HG02840 (cell line): ENCODE measurements around the gene DCAF4L1.
A peak's percentile ranks its signal among the peaks of the same experiment; 100 is the strongest.

Experiments
- ATAC-seq: cut with Tn5 transposase; IDR thresholded peaks from one replicate; pipeline ENCODE4 v1.9.1; 2021; ENCODE audit warnings: mild to moderate bottlenecking, moderate library complexity, moderate number of reproducible peaks; ENCODE audit not compliant: unreplicated experiment, low FRiP score

Gene DCAF4L1

DNA sequence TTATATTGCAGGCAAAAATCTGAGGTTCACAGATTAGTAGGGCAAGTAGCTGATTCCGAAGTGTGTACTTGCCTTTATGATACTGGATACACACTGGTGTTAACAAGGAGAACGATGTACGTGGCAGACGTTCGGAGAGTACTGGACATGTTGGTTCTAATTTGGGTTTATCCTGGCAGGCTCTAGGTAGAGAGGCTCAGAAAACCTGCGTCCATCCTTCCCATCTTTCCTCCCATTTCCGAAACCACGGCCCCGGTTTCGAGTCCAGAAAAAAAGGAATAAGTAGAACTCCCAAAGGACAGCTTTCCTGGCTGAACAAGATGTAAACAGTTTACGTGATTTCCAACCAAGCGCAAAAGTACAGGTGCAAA, 8.4 kb downstream of the DCAF4L1 start:
- ATAC-seq = peak; percentile 4

GRCh38 chr4:41990365-41991111, 9.0 kb downstream of the DCAF4L1 start, which contains the start of gene SLC30A9:
Gene SLC30A9 (plus strand): TSS chr4:41990530. CDS start chr4:41990652, 122 bp downstream.
- ATAC-seq = peak; percentile 98

DNA sequence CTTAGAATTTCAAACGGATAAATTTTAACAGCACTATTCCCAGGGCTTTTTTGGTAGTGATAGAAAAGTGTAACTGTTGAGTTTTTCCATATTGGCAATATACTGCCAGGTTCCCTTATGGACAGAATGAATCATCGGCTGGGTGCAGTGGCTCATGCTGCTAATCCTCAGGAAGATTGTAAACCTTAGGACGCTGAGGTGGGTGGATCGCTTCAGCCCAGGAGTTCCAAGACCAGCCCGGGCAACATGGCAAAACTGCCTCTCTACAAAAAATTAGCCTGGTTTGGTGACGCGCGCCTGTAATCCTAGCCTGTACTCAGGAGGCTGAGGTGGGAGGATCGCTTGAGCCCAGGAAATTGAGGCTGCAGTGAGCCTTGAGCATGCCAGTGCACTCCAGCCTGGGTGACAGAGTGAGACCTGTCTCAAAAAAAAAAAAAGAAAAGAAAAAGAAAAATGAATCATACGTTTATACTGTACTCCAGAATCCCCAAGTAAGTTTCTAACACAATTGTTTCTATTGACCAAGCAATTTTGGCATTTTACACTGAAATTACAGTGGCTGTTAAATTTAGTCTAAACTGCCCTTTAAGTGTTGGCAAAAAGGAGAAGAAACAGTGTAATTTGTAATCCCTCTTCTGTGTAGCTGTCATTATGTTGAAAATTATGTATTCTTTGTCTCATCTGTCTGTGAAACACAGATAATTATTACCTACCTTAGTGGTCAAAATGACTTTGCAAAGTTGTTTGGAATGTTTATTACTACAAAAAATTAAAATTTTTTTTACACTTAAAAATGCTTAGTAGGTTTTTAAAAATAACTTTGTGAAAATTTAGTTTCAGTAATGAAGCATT, 10.6 kb downstream of the DCAF4L1 start:
- ATAC-seq = no peak

DNA sequence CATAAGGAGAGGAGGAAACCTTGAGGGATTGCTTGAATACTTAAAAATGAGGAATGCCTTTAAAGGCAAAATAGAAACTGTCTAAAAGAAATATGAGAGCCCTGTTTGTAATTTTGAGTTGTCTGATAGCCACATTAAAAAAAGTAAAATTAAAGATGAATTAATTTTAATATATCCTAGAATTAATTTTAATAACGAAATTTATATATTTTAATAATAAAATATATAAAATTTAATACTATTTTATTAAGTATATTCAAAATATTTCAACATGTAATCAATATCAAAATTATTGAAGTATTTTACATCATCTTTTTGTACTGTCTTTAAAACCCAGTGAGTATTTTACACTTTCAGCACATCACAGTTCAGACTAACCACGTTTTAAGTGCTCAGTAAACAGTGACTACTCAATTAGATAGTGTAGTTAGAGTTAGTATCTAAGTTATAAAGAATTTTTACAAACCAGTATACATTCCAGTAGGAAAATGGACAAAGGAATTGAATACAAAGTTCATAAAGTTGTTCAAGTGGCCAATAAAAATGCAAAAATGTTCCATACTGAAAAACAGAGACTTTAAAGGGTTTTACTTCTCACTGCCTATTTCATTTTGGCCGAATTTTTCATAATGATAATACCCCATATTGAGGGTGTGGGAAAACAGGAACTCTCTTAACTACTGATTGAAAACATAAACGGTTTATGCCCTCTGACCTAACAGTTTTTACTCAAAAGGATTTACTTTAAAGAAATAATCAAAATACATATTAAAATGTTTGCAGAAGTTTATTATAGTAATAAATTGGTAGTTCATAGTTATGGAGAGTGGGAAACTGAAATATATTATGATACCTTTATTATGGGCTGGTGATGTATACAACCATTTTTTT, 11.7 kb downstream of the DCAF4L1 start:
- no peak for ATAC-seq

DNA sequence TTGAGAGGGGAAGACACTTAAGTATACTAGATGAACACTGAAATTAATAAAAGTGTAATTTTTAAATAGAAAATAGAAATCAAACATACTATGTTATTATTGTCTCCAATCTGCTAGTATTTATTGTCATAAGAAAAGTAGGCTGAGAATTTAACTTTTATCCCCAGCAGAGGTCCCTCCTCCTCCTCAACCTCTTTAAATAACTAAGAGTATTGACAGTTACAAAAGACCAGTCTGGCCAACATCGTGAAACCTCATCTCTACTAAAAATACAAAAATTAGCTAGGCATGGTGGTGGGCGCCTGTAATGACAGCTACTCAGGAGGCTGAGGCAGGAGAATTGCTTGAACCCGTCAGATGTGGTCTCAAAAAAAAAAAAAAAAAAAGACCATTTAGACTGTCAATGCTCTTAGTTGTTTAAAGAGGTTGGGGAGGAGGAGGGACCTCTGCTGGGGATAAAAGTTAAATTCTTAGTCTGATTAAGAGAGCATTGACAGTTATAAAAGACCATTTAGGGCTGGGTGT, 13.0 kb downstream of the DCAF4L1 start:
- no peak for ATAC-seq

GRCh38 chr4:41998019-41998418, 16.5 kb downstream of the DCAF4L1 start:
- ATAC-seq = no peak

DNA sequence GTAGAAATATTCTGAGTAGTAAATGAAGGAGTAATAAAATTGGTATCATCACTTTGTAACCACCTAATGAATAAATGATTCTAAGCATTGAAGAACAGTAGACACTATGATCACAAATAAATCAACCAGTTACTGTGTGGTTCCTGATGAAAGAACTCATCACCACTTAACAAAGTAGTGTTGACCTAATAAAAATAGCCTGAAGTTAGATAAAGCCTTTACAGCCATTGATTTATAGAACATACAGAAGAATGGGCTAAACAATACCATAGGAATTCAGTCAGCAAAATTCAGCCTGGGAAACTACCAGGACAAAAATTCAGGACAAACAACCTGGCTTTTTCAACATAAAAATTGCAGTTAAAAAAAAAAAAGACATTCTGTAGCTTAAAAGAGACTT, 17.8 kb downstream of the DCAF4L1 start:
- no peak for ATAC-seq

DNA sequence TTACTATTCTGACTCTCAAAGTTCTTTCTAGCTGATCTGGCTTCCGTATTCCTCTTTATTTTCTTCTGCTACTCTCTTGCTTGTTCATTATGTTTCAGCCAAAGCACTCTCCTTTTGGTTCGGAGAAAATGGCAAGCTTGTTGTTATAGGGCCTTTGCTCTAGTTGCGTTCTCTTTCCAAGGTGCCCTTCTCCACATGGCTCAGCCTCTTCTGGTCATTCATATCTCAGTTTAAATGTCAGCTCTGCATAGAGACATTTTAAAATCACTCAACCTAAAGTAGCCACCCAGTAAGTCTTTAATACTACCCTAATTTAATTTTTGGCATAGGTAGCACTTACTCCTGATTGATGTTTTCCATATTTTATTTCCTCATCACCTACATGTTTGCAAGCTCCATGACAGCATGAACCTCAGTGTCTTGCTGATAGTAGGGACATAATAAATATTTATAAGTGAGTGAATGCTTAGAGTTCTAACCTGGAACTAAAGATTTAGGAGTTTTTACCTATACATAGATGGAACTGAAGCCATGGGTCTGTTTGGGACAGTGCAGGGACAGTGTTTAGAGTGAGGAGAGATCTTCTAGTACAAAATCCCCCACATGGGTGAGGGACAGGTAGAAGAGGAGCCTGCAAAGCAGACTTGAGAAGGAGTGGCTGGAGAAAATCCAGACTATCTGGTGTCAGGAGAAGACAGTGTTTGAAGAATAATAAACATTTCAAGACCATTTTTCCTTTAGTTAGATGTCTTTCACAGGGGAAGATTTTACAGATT, 26.6 kb downstream of the DCAF4L1 start:
- ATAC-seq = no peak

DNA sequence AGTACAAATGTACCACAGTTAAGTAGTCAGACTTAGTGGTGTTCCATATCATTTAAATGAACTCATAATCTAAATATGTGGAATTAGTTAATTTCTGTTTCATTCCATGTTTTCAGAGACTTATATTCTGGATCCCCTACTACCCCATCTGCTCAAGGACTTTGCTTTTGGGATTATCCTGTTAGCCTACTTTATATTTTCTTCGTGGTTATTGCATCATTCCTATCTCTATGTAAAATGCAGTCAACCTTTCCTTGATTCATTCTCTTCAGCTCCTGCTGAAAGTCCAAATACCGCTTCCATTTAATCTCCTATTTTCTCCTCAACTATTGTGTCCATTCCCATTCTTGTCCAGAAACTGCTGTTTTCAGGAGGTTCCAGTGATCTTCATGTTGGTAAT, 33.9 kb downstream of the DCAF4L1 start:
- ATAC-seq = no peak

DNA sequence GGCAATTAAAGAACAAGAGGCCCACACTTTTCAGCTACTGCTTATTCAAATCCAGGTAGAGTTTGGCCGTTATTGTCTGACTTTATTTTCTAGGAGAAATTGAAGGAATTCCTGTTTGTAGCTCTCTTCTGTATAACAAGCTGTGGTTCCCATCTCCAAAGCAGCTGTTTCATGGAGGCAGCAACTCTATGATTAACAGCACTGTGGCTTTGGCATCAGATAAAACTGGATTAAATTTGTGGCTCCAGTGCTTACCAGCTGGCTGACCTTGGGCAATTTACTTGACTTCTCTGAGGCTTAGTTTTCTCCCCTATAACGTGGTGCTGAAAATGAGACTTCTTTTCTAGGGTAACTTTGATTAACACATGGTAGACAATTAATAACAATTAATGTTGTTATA, 36.9 kb downstream of the DCAF4L1 start:
- no peak for ATAC-seq
